G401 (cell line): ENCODE results near the gene GPRC5D. TPM values are rescaled to one million over a fixed set of nuclear protein-coding genes. Genes with fewer than 3 reads are reported as not detected.

Experiments
- DNase-seq: peaks from one replicate; pipeline ENCODE4 v3.0.0-alpha.2; 2015; ENCODE audit warnings: low spot score
- in situ Hi-C: cut with HindIII; loops from 2 replicates; pipeline ENCODE4 v1.10.0; 2016; ENCODE audit warnings: low sequenced_read_pairs, mixed read lengths
- total RNA-seq: library from RNA; depleted of rRNA; stranded (reverse); fragments of >200 nt; shearing (Covaris generic); gene quantifications from 2 replicates; pipeline ENCODE4 v1.2.3, GENCODE V29; 2014

The GPRC5D gene
- total RNA-seq, 1 experiment from 2014 or later, result not detected

DNA sequence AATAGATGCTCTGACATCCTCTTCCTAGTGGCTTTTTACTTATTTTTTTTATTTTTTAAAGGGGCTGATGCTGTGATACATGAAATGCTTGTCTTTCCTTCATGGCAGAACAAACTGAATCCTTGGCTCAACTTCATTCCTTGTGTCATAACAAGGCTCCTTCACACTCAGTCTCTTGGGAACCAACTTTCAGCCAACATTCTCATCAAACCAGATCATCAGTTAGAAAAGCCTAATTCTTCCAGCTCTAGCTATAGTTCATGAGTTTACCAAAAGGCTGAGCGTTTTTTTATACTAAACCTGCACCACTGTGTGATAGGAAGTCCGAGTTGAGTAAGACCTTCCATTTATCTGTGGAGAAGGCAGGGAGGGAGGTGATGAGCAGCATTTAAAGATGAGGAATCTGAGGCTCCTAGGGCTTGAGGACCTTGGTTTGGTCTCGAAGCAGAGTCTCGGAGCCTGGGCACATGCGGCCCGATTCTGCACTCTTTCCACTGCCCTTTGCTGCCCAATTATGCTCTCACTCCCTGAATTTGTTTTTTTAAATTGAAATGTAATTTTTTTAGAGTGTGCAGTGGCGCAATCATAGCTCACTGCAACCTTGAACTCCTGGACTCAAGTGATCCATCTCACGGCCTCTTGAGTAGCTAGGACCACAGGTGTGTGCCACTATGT lies 8.2 kb downstream of the GPRC5D start:
- in situ Hi-C loops, result no loop called here
- DNase-seq, result no peak

DNA sequence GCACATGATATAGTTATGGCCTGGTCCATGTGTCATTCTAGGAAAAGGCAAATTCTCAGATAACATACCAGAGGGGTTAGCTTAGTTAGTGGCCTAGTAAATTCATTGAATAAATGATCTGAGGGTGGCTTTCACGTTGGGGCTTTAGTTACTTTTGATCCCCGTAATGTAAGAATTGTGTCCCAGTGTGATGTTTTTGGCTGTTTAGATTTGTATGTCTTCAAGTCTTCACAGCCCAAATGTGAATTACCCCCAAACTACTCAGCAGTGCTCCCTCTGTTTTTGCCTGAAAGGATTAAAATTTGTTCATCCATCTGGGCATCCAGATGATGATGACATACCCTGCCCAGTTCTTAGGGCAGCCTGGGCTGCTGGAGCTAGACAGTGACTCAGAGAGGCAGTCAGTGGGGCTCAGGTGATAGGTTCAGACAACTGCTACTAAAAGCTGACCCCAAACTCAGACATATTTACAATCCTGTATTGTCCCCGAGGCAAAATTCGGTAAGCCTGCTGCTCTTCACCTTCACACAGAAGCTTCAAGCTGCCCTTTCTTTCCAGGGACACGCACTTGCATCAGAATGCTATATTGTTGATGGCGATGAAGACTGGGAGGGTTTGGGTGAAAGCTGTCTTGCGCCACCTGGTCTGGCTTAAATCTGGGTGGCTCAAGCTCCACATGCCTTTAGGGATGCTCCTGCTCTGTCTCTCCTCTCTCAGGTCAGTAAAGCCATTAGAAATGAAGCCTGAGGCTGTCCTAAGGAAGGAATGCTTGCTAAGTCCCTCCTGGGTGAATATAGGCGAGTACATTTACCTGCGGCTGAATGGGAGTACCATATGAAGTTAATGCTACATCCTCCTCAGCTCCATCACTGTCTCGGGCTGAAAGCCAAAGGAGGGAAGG lies 10.3 kb downstream of the GPRC5D start:
- no peak for DNase-seq
- in situ Hi-C loops, result no loop called here

DNA sequence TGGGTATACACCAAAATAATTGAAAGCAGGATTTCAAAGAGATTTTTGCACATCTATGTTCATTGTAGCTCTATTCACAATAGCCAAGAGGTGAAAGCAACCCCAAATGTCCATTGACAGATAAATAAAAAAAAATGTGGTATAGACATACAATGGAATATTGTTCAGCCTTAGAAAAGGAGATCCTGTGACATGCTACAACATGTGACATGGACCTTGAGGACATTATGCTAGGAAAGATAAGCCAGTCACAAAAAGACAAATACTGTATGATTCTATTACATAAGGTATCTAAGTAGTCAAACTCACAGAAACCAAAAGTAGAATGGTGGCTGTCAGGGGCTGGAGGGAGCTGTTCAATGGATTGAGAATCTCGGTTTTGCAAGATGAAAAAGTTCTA lies 12.1 kb downstream of the GPRC5D start:
- in situ Hi-C loops, result no loop called here
- no peak for DNase-seq

DNA sequence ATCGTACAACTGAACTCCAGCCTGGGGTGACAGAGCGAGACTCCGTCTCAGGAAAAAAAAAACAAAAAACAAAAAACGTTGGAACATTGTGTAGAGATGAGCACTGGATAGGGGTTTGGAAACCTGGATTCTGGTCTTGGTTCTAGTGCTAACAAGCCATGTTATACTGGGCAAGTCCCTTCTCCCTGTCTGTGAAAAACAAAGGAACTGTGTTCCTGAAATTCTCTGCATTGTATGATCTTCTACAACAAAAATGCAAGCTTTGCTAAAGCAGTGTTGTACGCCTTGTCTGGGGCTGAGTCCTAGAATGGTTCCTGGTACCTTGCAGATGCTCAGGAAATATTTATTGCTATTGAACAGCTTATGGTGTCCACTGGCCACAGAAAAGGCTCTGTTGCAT lies 13.4 kb downstream of the GPRC5D start:
- in situ Hi-C loops, result no loop called here
- DNase-seq, result no peak

DNA sequence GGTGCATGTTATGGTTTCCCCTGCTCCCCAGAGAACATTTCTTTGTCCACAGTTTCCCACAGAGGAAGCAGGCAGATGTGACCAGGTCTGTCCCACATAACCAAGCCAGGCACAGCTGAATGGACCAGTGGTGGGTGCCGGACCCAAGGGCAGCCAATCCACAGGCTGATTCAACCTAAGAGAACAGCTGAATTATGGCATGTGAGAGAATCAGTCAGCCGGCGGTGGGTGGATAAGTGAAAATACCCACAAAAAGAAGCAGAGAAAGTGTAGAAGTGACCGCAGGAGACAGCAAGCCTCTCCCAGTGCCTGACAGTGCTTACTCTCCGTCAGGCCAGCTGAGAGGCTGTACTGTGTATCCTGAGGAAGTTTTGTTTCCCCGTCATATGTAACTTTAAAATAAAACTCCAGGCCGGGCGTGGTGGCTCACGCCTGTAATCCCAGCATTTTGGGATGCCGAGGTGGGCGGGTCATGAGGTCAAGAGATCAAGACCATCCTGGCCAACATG lies 14.9 kb downstream of the GPRC5D start:
- in situ Hi-C loops, result no loop called here
- DNase-seq, result no peak

DNA sequence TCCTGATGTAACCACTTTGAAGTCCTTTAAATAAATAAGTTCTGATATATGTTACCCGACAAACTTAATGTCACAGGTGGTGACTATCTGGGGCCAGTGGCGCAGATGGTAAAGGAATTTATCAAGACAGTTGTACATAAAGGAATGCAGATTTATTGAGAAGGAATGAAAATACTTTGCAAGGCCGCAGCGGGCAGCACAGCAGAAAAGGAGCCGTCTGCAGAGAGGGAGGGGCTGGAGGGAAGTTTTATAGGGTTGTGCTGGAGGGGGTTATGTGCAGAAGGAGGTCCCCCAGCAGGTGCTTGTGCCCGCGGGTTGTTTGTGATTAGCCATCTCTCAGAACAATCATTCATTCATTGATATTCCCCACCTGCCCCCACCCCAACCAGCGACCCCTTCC lies 17.4 kb downstream of the GPRC5D start:
- no peak for DNase-seq
- in situ Hi-C loops, result no loop called here

DNA sequence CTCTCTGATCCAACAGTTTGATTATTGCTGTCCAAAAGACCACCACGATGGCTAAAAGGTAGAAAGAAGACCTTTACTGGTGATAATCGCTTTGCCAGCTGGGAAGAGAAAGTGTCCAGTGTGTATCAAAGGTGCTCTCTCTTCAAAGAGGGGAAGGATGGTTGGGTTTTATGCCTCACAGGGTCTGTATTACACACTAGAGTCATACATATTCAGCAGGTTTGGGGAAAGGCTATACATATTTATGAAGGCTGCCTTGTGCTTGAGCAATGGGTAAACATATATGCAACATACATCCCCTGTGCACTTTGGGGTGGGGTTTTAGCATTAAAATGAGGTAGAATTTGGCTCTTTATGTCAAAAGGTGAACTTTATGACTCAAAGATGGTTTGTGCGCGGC lies 18.2 kb downstream of the GPRC5D start:
- no peak for DNase-seq
- in situ Hi-C loops, result no loop called here

DNA sequence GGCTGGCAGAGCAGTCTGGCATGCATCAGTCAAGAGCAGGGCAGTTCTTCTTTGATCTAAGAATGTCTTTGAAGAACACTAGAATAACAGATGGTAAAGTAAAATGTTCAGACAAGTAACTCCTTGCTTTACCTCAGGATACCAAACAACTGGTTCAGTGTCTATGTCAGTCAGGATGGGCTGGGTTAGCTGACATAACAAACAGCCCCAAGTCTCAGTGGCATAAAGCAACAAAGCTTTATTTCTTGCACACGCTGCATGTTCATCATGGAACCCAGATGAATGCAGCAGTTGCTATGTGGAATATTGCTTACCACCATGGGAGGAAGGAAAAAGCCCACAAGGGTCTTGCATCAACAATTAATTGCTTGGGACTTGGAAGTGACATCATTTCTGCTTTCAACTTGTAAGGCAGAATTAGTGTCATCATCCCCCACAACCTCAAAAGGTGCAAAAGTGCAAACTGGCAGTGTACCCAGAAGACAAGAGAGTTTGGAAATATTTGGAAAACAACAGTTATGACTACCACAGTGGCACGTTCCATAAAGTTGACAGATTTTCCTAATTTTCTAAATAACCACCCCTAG lies 21.2 kb downstream of the GPRC5D start:
- in situ Hi-C loops, result no loop called here

DNA sequence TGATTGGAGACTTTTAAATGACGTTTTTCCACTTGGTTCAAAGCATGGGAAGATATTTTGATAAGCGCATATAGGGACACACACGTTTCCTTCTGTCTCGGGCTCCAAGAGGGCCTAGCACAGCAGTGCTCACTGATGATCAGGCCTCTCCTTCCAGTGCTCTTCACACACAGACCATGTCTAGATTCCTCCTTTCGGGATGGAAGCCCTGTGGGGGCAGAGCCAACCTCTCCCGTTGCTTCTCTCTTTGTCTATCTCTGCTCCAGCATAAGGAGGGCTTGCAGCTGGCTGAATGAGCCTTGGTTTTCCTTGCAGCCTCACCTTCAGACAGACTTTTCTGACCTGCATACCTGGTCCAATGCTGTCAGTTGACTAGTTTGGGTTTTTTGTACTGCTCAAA lies 22.3 kb downstream of the GPRC5D start:
- no peak for DNase-seq
- in situ Hi-C loops, result no loop called here

More for the DNA sequence above, 21.2 kb downstream of the GPRC5D start:
- no peak for DNase-seq

DNA sequence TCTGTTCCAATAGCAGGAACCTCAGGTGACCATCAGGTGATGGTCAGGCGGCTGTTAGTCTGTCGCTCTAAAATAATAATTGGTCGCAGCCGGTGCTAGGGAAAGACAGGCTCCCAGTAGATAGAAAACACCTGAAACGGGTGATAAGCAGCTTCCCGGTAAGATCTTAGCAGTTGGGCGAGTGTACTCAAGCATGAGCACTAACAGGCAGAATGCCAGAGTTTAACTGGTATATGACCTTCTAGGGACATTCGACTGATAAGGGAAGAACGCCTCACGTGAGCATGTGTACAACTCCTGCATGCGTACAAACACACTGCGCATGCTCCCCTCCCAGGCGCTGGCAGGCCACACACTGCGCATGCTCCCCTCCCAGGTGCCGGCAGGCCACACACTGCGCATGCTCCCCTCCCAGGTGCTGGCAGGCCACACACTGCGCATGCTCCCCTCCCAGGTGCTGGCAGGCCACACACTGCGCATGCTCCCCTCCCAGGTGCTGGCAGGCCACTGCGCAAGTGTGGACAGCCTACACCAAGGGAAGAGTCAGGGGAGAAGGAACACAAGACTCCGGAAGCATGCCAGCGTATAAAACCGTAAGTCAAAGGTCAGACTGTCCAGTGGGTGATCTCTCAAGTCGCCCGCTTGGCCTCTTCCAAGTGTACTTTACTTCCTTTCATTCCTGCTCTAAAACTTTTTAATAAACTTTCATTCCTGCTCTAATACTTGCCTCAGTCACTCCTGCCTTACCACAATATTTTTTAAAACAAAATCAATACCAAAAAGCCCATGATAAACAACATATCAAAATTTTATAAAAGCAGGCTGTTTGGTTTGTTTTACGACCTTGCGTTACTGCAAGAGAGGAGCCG lies 24.5 kb downstream of the GPRC5D start:
- in situ Hi-C loops, result no loop called here
- no peak for DNase-seq

DNA sequence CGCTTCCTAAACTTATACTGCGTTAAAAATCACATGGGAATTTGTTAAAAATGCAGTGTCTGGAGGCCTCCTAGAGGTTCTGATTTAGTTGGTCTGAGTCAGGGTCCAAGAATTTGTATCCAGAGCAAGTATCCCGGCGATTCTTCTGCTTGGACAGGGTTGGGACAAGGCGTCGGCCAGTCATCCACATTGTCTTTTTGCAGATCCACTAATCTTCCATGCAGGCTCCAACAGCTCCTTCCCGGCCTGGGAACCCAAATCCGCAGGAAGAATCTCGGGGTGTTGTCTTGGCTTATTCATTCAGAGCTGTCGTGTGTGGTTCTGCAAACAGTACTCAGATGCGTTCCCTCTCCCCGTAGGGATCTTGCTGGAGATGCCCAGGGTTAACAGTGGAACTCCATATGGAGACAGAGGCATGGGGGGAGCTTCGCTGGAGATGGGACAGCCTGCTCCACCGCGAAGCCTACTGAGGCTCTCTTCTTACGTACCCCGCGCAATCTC lies 25.3 kb downstream of the GPRC5D start:
- in situ Hi-C loops, result no loop called here
- no peak for DNase-seq

DNA sequence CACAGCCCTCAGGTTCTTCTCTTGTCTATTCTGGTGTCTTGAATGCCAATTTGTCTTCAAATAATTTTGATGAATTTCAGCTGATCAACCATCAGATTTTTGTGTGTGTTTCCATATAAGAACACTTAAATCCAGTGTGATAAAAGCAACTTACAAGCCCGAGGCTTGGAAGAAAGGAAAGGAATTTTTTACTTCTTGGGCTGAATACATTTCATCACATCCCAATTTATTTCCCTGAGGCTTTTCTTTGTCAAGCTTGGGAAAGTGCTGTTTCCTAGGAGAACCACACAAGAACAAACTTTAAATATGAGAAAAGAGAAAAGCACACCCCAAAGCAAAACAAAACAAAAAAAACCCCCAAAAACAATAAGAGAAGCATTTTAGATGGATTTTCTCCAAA lies 26.6 kb downstream of the GPRC5D start:
- in situ Hi-C loops, result no loop called here
- no peak for DNase-seq

DNA sequence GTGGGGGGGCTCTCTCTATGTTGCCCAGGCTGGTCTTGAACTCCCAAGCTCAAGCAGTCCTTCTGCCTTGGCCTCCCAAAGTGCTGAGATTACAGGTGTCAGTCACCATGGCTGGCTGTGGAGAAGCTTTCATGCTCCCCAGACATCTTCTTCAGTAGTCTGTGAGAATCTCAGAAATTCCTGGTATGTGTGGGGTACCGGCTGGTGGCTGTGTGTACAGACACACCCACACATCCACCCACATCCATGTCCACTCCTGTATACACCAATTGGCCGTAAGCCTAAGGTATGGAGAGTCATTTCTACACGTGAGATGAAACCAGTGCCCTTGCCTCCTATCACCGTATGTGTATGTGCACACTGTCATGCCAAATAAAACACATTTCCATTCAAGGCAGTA lies 27.8 kb downstream of the GPRC5D start:
- in situ Hi-C loops, result no loop called here
- no peak for DNase-seq

DNA sequence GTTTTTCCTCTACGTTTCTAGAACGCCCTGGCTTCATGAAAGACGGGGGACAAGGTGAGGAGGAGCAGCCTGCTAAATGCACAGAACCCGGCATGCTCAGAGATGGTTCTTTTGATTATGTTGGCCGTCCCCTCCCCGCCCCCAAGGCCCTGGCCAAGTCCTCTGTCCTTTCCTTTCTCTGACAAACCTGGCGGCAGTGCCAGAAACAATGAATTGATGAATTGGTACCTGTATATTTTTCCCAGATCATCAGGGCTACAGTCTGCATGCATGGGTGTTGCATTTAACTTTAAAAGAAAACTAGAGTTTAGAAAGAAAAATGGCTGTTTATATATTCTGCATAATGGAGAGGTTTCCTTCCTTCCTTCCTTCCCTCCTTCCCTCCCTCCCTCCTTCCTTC lies 29.0 kb downstream of the GPRC5D start:
- DNase-seq, result no peak
- in situ Hi-C loops, result no loop called here

DNA sequence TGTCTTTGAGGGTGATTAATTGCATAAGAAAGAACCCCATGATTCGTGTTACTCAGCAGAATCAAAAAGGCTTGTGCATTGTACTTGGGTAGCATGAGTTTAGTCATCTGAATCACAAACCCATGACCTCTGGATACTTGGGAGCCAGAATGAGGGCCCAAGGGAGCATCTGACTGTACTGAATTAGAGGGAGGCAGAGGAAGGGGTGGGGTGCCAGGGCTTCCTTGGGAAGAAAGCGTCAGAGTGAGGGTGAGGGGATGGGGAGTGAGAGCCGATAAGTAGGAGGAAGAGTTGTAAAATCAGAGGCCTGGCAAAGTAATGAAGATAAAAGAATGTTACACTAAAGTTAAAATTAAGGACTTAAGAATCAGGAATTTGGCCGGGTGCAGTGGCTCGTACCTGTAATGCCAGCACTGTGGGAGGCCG lies 29.8 kb downstream of the GPRC5D start:
- peak; percentile 26 for DNase-seq
- in situ Hi-C loops, result no loop called here

DNA sequence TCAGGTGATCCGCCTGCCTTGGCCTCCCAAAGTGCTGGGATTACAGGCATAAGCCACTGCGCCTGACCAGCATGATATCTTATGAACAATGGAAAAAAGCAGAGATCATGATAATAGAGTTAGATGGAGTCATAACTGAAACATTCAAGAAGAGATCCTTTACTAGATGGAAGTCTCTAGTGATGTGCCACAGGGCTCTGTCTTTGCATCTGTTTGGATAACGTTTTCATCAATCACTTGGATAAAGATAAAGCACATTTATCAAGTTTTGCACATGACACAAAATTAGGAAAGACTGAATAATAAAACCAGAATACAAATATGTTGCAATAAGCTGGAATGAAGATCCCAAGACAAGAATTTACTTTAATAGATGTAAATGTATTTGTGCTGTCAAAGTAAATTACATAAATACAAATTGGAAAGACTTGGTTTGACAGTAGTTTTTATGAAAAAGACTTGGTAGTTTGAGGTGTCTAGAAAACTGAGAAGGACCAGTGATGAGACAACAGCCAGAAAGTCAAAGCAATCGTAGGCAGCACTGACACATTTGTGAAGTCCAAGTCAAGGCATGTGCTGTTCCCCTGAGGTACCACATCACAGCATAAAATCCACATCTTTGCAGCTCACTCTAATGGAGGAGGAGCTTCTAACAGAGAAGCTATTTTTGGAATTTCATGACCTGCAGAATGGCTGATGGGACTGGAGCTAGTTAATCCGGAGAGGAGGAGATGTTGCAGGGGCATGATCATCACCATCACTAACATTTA lies 32.1 kb downstream of the GPRC5D start:
- DNase-seq, result no peak
- in situ Hi-C loops, result no loop called here

DNA sequence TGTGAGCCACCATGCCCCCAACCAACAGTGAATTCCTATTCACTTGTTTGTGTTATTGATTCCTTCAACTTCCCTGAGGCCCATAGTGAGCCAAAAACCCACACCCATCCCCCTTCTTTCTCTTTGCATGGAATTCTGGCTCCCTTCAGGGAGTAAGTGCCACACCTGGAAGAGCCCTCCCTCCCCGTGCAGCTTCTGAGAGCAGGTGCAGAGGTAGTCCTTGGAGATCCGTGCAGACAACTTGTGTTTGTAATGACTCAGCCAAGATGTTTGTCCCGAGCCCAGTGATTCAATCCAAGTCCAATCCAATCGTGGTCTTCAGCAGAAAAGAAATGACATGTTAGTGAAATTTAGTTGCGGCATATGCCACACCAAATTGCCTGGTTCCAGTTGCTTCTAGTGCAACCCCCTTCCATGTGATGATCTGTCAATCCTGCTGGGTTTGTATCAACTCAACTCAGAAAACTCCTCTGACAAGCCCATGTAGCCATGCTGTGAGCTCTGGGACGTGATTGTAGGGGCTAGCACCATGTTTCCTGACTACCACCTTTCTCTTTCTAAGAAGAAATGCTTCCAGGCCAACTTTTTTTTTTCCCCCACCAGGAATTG lies 33.1 kb downstream of the GPRC5D start:
- in situ Hi-C loops, result no loop called here
- no peak for DNase-seq

DNA sequence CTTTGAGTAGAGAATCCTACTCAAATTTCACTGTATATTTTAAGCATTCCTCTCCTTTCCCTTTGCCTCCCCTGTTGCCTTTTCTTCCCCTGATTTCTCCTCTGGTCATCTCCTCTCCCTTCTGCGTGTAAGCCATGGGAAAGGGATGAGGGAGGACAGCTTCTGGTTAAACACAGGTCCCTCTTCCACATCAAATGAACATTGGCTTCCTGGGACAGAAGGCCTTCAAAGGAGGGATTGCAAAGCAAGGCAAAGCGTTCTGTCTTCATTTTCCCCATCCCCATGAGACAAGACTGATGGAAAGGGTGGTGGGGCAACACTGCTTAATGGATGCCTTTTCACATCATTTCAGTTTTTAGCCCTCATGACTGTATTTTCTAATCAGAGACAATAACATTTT lies 34.5 kb downstream of the GPRC5D start:
- in situ Hi-C loops, result no loop called here
- no peak for DNase-seq
